HG02763 (cell line): ENCODE results near the gene SLC4A11.
"Not testable (repeated sequence)": the region's sequence is repeated elsewhere in the genome, so short reads cannot be mapped to it uniquely, and the experiment has no call there.

Experiments used
- ATAC-seq: cut with Tn5 transposase; IDR thresholded peaks from one replicate; pipeline ENCODE4 v1.9.1; 2021; ENCODE audit warnings: mild to moderate bottlenecking, moderate library complexity; ENCODE audit not compliant: unreplicated experiment

SLC4A11 gene

GRCh38 chr20:3204124-3204794 lies 34.7 kb downstream of the SLC4A11 start, which contains the start of gene DDRGK1:
Gene DDRGK1 (minus strand): TSS chr20:3204682. CDS start chr20:3204627, 55 bp downstream.
- ATAC-seq = peak; percentile 75

GRCh38 chr20:3203315-3204123 lies 35.5 kb downstream of the SLC4A11 start:
- no peak for ATAC-seq

GRCh38 chr20:3202965-3203314 lies 36.0 kb downstream of the SLC4A11 start:
- no peak for ATAC-seq

DNA sequence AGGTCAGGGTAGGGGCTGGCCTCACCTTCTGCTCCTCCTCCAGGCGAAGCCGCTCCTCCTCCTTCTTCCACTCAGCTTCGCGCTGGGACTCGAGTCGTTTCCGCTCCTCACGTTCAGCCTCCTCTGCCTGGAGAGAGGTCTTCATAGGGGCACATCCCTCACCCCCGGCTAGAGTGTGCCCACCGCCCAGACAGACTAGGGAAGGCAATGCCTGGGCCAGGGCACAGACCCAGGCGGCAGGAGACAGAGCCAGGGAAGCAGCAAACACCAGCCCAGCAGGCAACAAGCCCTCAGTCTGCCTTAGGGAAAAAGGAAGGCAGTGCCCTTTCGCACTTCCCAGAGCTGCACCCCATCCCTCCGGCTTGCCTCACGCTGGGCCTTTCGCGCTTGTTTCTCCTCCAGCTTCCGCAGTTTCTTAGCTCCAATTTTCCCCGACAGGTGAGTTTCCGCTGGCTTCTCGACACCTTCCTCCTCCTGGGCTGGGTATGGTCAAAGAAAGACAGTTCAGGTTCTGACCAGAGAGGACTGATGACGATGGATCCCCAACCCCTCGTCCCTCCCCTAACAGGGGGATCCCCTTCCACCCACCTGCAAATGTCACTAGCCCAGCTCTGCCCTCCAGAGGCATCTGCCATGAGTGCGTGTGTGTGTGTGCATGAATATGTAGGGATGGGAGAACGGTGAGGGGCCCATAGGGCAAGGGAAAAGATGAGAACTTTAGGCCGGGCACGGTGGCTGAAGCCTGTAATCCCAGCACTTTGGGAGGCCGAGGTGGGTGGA lies 38.8 kb downstream of the SLC4A11 start:
- ATAC-seq = no peak

DNA sequence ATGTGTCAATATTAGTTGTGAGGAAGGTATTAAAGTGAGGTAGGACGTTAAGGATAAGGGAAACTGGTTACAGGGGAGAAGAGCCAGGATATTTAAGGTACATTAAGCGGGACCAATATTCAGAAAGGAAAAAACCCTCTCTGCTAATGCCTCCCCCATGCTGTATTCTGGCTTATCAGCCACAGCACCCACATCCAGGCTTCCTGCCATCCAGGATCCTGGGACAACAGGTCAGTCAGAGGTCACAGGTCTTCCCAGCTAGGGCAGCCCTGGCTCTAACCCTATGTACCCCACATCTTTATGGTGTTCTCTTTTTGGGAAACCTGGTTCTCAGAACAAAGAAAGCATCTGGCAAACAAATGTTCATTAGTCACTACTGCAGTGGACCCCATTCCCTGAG lies 39.8 kb downstream of the SLC4A11 start:
- ATAC-seq = no peak

GRCh38 chr20:3195590-3196237 lies 43.3 kb downstream of the SLC4A11 start:
- ATAC-seq = no peak

DNA sequence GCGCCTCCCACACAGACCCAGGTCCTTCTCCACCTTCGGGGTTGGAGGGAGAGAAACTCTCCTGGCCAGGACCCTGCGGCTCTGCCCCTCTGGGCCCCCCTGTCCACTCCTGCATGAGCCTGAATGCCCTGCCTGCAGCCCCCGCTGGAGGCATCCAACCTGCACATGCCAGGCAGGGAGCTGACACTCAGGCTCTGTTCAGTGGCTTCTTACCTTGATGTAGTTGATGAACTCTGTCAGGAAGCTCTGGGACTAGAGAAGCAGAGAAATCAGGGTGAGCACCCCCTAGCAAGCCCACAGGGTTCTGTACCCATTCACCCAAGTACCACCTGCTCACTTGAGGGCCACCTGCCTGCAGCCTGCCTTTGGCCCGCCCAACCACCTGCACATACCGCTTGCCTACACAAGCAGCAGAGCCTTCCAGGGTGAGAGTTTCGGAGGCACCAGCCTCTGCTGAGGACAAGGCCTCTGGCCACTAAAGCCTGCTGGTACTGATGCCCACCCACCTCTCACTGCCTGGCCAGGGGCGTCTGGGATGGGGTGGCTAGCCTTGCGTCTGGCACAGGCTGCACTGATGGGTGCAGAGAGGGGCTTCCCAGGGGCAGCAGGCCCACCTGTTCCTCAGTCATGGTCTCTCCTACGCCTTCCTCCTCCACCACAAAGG lies 44.2 kb downstream of the SLC4A11 start:
- ATAC-seq = no peak

DNA sequence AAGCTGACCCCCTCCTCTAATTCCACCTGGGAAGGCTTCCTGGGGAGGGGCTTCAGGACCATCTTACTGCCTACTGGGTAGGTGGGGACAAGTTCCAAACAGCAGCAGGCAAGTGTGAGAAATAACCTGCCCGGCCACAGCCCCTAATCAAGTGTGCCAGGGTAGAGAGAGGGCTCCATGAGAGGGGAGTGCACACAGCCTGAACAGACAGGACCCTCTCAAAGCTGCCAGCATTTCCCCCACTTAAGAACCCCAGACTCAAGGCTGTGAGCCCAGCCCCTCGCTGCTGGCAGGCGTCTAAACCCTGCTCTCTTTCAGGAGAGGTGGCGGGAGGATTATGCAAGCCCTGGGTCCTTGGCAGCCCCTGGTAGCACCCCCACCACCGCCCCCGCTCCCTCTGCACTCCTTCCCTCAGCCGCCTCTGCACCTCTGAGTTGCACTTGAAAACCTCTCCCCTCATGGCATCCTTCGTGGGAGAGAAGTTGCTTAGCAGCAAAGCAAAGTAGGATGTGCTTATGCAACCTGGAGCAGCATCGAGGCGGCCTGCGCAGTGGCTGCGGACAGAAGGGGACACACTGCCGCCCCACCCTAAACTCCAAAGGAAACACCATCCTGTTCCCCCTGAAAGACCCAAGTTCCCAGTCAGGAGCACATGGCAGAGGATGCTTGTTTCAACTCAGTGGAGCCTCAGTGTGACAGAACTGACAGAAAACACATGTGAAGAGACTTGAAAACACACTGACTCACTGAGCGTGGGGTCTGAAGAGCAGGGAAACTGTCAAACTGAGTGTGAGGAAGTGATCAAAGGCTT lies 45.0 kb downstream of the SLC4A11 start:
- no peak for ATAC-seq

- no peak for ATAC-seq
Measured at GRCh38 chr20:3192226-3193015, 46.6 kb downstream of the SLC4A11 start.

GRCh38 chr20:3190681-3191111 lies 48.3 kb downstream of the SLC4A11 start:
- ATAC-seq = no peak

DNA sequence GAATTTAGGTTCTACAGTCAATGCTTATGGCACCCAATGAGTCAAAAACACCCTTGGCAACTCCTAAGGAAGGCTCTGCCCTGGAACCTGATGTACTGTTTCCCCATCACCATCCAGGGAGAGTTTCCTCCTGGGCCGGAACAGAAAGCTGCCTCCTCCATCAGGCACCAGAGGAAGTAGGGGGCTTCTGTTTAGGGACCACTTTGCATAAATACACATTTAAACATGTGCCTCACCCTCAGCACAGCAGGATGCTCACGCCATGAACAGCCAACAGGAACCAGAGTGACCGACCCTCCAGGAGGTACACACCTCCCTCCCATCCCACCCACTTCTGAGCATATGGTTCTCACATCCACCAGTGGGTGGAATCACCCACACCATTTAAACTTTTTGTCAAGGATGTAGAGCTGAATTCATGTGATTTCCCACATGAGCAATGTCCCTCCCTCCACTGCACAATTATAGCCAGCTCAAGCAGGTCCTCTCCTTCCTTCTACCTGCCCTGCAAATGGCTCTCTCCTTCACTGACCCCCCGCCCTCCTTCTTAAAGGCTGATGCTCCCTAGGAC lies 49.3 kb downstream of the SLC4A11 start:
- no peak for ATAC-seq

DNA sequence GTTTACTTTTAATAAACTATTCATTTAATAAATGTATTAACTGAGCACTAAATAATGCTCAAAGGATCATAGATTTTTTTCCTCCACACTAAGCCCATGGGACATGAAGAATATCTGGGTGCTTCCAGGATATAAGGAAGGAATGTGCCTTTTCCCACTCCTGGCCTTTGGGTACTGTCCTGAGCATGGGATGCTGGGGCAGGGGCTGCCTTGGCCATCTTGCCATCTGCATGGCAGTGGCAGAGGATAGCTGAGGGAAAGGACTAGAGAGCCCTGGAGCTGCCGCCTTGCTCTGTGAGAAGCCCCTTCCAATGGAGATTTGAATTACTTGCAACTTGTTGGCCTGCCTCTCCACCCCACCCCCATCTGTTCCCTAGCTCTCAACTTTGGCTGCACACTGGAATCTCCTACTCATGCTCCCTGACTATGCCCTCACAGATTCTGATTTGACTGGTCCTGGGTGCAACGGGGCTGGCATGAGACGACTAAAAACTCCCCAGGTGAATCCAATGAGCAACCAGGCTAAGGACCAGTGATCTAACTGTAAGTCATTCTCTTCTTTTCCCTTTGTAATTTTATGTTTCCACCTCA lies 50.1 kb downstream of the SLC4A11 start:
- ATAC-seq = no peak

GRCh38 chr20:3187861-3188260 lies 51.1 kb downstream of the SLC4A11 start:
- not testable (repeated sequence) for ATAC-seq

DNA sequence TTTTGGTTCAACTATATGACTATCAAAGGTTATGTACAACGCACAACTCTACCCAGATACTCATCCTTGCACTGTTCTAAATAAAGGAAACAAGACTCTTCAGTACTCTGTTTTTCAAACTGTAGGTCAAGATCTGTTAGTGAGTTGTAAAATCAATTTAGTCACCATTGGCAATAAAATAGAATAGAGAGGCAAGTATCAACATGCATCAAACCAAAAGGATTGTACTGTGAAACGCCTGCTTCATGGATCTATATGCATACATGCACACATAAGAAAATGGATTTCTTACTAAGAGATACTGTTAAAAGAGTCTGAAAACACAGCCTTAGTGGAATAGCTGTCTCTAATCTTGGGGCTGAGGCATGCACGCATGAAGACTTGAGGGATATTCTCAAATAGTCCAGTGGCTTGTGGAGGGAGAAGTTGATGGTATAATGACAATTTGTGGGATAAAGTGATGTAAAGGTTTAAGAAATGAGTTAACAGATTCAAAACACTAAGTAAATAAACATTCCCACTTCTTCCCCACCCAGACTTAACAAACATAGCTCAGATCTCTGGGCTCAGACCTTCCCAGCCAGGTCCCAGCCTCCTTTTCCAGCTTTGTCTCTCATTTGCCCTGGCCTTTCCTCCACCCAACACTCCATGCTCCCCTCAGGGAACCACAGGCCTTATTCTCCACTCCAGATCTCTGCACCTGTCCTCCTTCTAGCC lies 54.9 kb downstream of the SLC4A11 start:
- no peak for ATAC-seq

DNA sequence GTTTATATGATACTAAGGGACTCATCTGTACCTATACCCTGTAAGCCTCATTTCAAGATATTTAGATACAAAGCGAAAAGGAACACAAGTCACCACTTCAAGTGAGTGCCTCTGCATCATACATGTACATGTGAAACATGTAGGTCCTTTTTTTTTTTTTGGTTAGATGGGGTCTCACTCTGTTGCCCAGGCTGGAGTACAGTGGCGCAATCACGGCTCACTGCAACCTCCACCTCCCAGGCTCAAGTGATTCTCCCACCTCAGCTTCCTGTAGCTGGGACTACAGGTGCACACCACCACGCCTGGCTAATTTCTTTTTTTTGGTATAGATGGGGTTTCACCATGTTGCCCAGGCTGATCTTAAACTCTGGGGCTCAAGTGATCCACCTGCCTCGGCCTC lies 56.6 kb downstream of the SLC4A11 start:
- not testable (repeated sequence) for ATAC-seq

DNA sequence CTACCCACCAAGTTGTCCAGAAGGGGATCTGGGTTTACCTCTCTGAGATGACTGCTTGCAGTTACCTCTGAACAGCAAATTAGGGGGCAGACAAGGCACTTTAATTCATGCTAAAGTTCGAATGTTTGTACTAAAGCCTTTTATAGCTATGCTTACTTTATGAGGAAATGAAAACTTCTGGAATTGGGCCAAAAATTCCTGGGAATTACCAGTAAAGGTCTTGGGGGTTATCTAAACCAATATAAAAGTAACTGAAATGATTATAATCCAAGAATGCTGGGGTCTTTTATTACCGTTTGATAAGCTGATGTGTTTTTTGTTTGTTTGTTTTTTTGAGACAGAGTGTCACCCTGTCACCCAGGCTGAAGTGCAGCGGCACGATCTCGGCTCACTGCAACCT lies 57.7 kb downstream of the SLC4A11 start:
- no peak for ATAC-seq

DNA sequence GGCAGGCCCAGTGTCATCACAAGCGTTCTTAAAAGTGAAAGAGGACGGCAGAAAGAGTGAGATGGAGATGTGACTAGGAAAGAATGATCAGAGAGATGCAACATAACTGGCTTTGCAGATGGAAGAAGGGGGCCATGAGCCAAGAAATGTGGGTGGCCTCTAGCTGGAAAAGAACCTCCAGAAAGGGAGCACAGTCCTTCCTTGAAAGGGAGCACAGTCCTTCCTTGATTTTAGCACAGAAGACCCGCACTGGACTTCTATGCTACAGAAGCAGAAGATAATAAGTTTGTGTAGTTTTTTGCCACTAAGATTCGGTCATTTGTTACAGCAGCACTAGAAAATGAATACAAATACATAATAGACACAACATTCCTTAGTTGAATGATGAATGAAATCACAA lies 58.7 kb downstream of the SLC4A11 start:
- no peak for ATAC-seq
